Measurements from ENCODE around the gene ENO4.

Gene ENO4

GRCh38 chr10:116825901-116826300, 23.4 kb upstream of the ENO4 start:
- Histone ChIP-seq H3K27ac (ENCODE audit: low read depth, low read length) (no peak overlapping the region), H3K9ac (ENCODE audit: low read length) (no peak overlapping the region), H2BK5ac (ENCODE audit: low read length) (no peak overlapping the region), H3K23ac (ENCODE audit: low read length) (no peak overlapping the region), H2BK15ac (replicated peaks; ENCODE audit: low read depth) (no peak overlapping the region), H3K18ac (ENCODE audit: low read length) (no peak overlapping the region), H4K8ac (ENCODE audit: low read depth, low read length) (no peak overlapping the region), H3K79me1 (ENCODE audit: low read length) (no peaks in the 10 kb centered on the region), H4K5ac (ENCODE audit: low read length) (no peak overlapping the region), H3K4me1 (ENCODE audit: control insufficient read depth, low read depth, low read length) (no peaks in the 10 kb centered on the region), H3K4ac (ENCODE audit: low read depth, low read length) (no peak overlapping the region), H3K56ac (ENCODE audit: low read length) (no peak overlapping the region), H2AK5ac (ENCODE audit: low read length) (no peak overlapping the region), H3K27me3 (ENCODE audit: insufficient read depth, low read length, poor library complexity) (no peaks in the 10 kb centered on the region), H3K36me3 (ENCODE audit: control insufficient read depth, insufficient read depth, low read length) (no peaks in the 10 kb centered on the region), H3K79me2 (ENCODE audit: control insufficient read depth, insufficient read depth, low read length) (no peaks in the 10 kb centered on the region), H2BK120ac (ENCODE audit: low read depth, low read length) (no peak overlapping the region), H3K4me3 (ENCODE audit: low read length) (no peak overlapping the region), H3K4me2 (ENCODE audit: low read length) (no peak overlapping the region)
- no CpG with 5 or more reads among the region's 7 CpGs for WGBS (ENCODE audit: extremely low coverage, insufficient coverage, low lambda C conversion rate)
- no peak for DNase-seq

GRCh38 chr10:116826803-116827202, 22.5 kb upstream of the ENO4 start:
- Histone ChIP-seq H3K27ac (ENCODE audit: low read depth, low read length) (no peak overlapping the region), H3K18ac (ENCODE audit: low read length) (no peak overlapping the region), H3K9ac (ENCODE audit: low read length) (no peak overlapping the region), H2BK15ac (replicated peaks; ENCODE audit: low read depth) (no peak overlapping the region), H3K23ac (ENCODE audit: low read length) (no peak overlapping the region), H3K4me3 (ENCODE audit: low read length) (no peak overlapping the region), H4K5ac (ENCODE audit: low read length) (no peak overlapping the region), H3K79me2 (ENCODE audit: control insufficient read depth, insufficient read depth, low read length) (no peaks in the 10 kb centered on the region), H2BK5ac (ENCODE audit: low read length) (no peak overlapping the region), H3K4ac (ENCODE audit: low read depth, low read length) (no peak overlapping the region), H3K4me2 (ENCODE audit: low read length) (no peak overlapping the region), H3K36me3 (ENCODE audit: control insufficient read depth, insufficient read depth, low read length) (no peaks in the 10 kb centered on the region), H3K79me1 (ENCODE audit: low read length) (no peaks in the 10 kb centered on the region), H3K56ac (ENCODE audit: low read length) (no peak overlapping the region), H3K4me1 (ENCODE audit: control insufficient read depth, low read depth, low read length) (no peaks in the 10 kb centered on the region), H2BK120ac (ENCODE audit: low read depth, low read length) (no peak overlapping the region), H4K8ac (ENCODE audit: low read depth, low read length) (no peak overlapping the region), H3K27me3 (ENCODE audit: insufficient read depth, low read length, poor library complexity) (no peaks in the 10 kb centered on the region), H2AK5ac (ENCODE audit: low read length) (no peak overlapping the region)
- no CpG with 5 or more reads among the region's 7 CpGs for WGBS (ENCODE audit: extremely low coverage, insufficient coverage, low lambda C conversion rate)
- DNase-seq, result no peak

- H3K4me1 ChIP-seq (ENCODE audit: control insufficient read depth, low read depth, low read length), result no peaks in the 10 kb centered on the region
- no peaks in the 10 kb centered on the region for H3K79me1 ChIP-seq (ENCODE audit: low read length)
- peak; percentile 26 for DNase-seq
- H3K27ac ChIP-seq (ENCODE audit: low read depth, low read length), result no peak overlapping the region
- no peak overlapping the region for H2BK120ac ChIP-seq (ENCODE audit: low read depth, low read length)
- no peaks in the 10 kb centered on the region for H3K27me3 ChIP-seq (ENCODE audit: insufficient read depth, low read length, poor library complexity)
- H3K23ac ChIP-seq (ENCODE audit: low read length), result no peak overlapping the region
- no CpG with 5 or more reads among the region's 11 CpGs for WGBS (ENCODE audit: extremely low coverage, insufficient coverage, low lambda C conversion rate)
- H2BK5ac ChIP-seq (ENCODE audit: low read length), result no peak overlapping the region
- H3K18ac ChIP-seq (ENCODE audit: low read length), result no peak overlapping the region
- no peak overlapping the region for H3K4me2 ChIP-seq (ENCODE audit: low read length)
- no peak overlapping the region for H4K5ac ChIP-seq (ENCODE audit: low read length)
- no peak overlapping the region for H4K8ac ChIP-seq (ENCODE audit: low read depth, low read length)
- H3K56ac ChIP-seq (ENCODE audit: low read length), result no peak overlapping the region
- no peak overlapping the region for H3K4ac ChIP-seq (ENCODE audit: low read depth, low read length)
- H2AK5ac ChIP-seq (ENCODE audit: low read length), result no peak overlapping the region
- H3K4me3 ChIP-seq (ENCODE audit: low read length), result no peak overlapping the region
- no peak overlapping the region for H3K9ac ChIP-seq (ENCODE audit: low read length)
- H2BK15ac ChIP-seq (replicated peaks; ENCODE audit: low read depth), result no peak overlapping the region
- H3K36me3 ChIP-seq (ENCODE audit: control insufficient read depth, insufficient read depth, low read length), result no peaks in the 10 kb centered on the region
- no peaks in the 10 kb centered on the region for H3K79me2 ChIP-seq (ENCODE audit: control insufficient read depth, insufficient read depth, low read length)
Observed at GRCh38 chr10:116827214-116827671, 22.1 kb upstream of the ENO4 start.

GRCh38 chr10:116828116-116828515, 21.2 kb upstream of the ENO4 start:
- H3K27me3 ChIP-seq (ENCODE audit: insufficient read depth, low read length, poor library complexity), result no peaks in the 10 kb centered on the region
- H4K8ac ChIP-seq (ENCODE audit: low read depth, low read length), result no peak overlapping the region
- no peaks in the 10 kb centered on the region for H3K36me3 ChIP-seq (ENCODE audit: control insufficient read depth, insufficient read depth, low read length)
- H3K18ac ChIP-seq (ENCODE audit: low read length), result no peak overlapping the region
- WGBS (ENCODE audit: extremely low coverage, insufficient coverage, low lambda C conversion rate), result no CpG with 5 or more reads among the region's 2 CpGs
- H3K23ac ChIP-seq (ENCODE audit: low read length), result no peak overlapping the region
- H3K56ac ChIP-seq (ENCODE audit: low read length), result no peak overlapping the region
- DNase-seq, result no peak
- H2BK5ac ChIP-seq (ENCODE audit: low read length), result no peak overlapping the region
- H3K27ac ChIP-seq (ENCODE audit: low read depth, low read length), result no peak overlapping the region
- H3K9ac ChIP-seq (ENCODE audit: low read length), result no peak overlapping the region
- H4K5ac ChIP-seq (ENCODE audit: low read length), result no peak overlapping the region
- H3K4me2 ChIP-seq (ENCODE audit: low read length), result no peak overlapping the region
- no peak overlapping the region for H2BK120ac ChIP-seq (ENCODE audit: low read depth, low read length)
- H3K79me2 ChIP-seq (ENCODE audit: control insufficient read depth, insufficient read depth, low read length), result no peaks in the 10 kb centered on the region
- no peaks in the 10 kb centered on the region for H3K79me1 ChIP-seq (ENCODE audit: low read length)
- H2BK15ac ChIP-seq (replicated peaks; ENCODE audit: low read depth), result no peak overlapping the region
- no peak overlapping the region for H3K4me3 ChIP-seq (ENCODE audit: low read length)
- no peak overlapping the region for H3K4ac ChIP-seq (ENCODE audit: low read depth, low read length)
- H2AK5ac ChIP-seq (ENCODE audit: low read length), result no peak overlapping the region
- H3K4me1 ChIP-seq (ENCODE audit: control insufficient read depth, low read depth, low read length), result no peaks in the 10 kb centered on the region

- Histone ChIP-seq H3K79me1 (ENCODE audit: low read length) (no peaks in the 10 kb centered on the region), H3K23ac (ENCODE audit: low read length) (no peak overlapping the region), H3K56ac (ENCODE audit: low read length) (no peak overlapping the region), H3K4me1 (ENCODE audit: control insufficient read depth, low read depth, low read length) (peaks cover 3% of the 10 kb centered on the region), H2BK120ac (ENCODE audit: low read depth, low read length) (no peak overlapping the region), H3K27me3 (ENCODE audit: insufficient read depth, low read length, poor library complexity) (no peaks in the 10 kb centered on the region), H2BK15ac (replicated peaks; ENCODE audit: low read depth) (no peak overlapping the region), H3K79me2 (ENCODE audit: control insufficient read depth, insufficient read depth, low read length) (no peaks in the 10 kb centered on the region), H3K36me3 (ENCODE audit: control insufficient read depth, insufficient read depth, low read length) (no peaks in the 10 kb centered on the region), H4K5ac (ENCODE audit: low read length) (no peak overlapping the region), H3K4me3 (ENCODE audit: low read length) (no peak overlapping the region), H3K9ac (ENCODE audit: low read length) (no peak overlapping the region), H3K4me2 (ENCODE audit: low read length) (no peak overlapping the region), H3K18ac (ENCODE audit: low read length) (no peak overlapping the region), H2BK5ac (ENCODE audit: low read length) (no peak overlapping the region), H2AK5ac (ENCODE audit: low read length) (no peak overlapping the region), H3K4ac (ENCODE audit: low read depth, low read length) (no peak overlapping the region), H4K8ac (ENCODE audit: low read depth, low read length) (no peak overlapping the region), H3K27ac (ENCODE audit: low read depth, low read length) (no peak overlapping the region)
- no peak for DNase-seq
- no CpG with 5 or more reads among the region's 9 CpGs for WGBS (ENCODE audit: extremely low coverage, insufficient coverage, low lambda C conversion rate)
Observed at GRCh38 chr10:116829711-116830110, 19.6 kb upstream of the ENO4 start.

- H3K4me2 ChIP-seq (ENCODE audit: low read length), result no peak overlapping the region
- H3K9ac ChIP-seq (ENCODE audit: low read length), result no peak overlapping the region
- no peak overlapping the region for H4K8ac ChIP-seq (ENCODE audit: low read depth, low read length)
- H3K4me1 ChIP-seq (ENCODE audit: control insufficient read depth, low read depth, low read length), result peaks cover 6% of the 10 kb centered on the region
- H3K27me3 ChIP-seq (ENCODE audit: insufficient read depth, low read length, poor library complexity), result no peaks in the 10 kb centered on the region
- H3K36me3 ChIP-seq (ENCODE audit: control insufficient read depth, insufficient read depth, low read length), result no peaks in the 10 kb centered on the region
- no peak overlapping the region for H3K23ac ChIP-seq (ENCODE audit: low read length)
- H3K4me3 ChIP-seq (ENCODE audit: low read length), result no peak overlapping the region
- no peak for DNase-seq
- no peak overlapping the region for H2BK120ac ChIP-seq (ENCODE audit: low read depth, low read length)
- H3K79me1 ChIP-seq (ENCODE audit: low read length), result no peaks in the 10 kb centered on the region
- H3K27ac ChIP-seq (ENCODE audit: low read depth, low read length), result no peak overlapping the region
- H3K79me2 ChIP-seq (ENCODE audit: control insufficient read depth, insufficient read depth, low read length), result no peaks in the 10 kb centered on the region
- H4K5ac ChIP-seq (ENCODE audit: low read length), result no peak overlapping the region
- H2BK5ac ChIP-seq (ENCODE audit: low read length), result no peak overlapping the region
- no CpG with 5 or more reads among the region's 4 CpGs for WGBS (ENCODE audit: extremely low coverage, insufficient coverage, low lambda C conversion rate)
- H2BK15ac ChIP-seq (replicated peaks; ENCODE audit: low read depth), result no peak overlapping the region
- no peak overlapping the region for H3K4ac ChIP-seq (ENCODE audit: low read depth, low read length)
- no peak overlapping the region for H2AK5ac ChIP-seq (ENCODE audit: low read length)
- H3K18ac ChIP-seq (ENCODE audit: low read length), result no peak overlapping the region
- no peak overlapping the region for H3K56ac ChIP-seq (ENCODE audit: low read length)
Observed at GRCh38 chr10:116831086-116831485, 18.2 kb upstream of the ENO4 start.
